Stomach (tissue), 4 donors: ENCODE results near the gene ARPIN.

Experiments
- CTCF ChIP-seq, 7 experiments: fragments of 450-650 bp in 4 of 7; fragments of 200-600 bp in 3 of 7; sonication (generic) in 3 of 7; IDR thresholded peaks; one replicate each; pipeline ENCODE4 v1.5.1; 2016 to 2019; ENCODE audit warnings: antibody characterized with exemption in 7 of 7, control low read depth in 2 of 7, mild to moderate bottlenecking in 1 of 7
- EP300 ChIP-seq: sonication (generic); formaldehyde crosslinking; IDR thresholded peaks from one replicate; pipeline ENCODE4 v1.6.1; 2017; ENCODE audit warnings: antibody characterized with exemption
- POLR2AphosphoS5 ChIP-seq, 3 donors: sonication (generic); formaldehyde crosslinking; IDR thresholded peaks; one replicate each; pipeline ENCODE4 v1.6.1; 2016; ENCODE audit warnings: antibody characterized with exemption in 3 of 3

DNA sequence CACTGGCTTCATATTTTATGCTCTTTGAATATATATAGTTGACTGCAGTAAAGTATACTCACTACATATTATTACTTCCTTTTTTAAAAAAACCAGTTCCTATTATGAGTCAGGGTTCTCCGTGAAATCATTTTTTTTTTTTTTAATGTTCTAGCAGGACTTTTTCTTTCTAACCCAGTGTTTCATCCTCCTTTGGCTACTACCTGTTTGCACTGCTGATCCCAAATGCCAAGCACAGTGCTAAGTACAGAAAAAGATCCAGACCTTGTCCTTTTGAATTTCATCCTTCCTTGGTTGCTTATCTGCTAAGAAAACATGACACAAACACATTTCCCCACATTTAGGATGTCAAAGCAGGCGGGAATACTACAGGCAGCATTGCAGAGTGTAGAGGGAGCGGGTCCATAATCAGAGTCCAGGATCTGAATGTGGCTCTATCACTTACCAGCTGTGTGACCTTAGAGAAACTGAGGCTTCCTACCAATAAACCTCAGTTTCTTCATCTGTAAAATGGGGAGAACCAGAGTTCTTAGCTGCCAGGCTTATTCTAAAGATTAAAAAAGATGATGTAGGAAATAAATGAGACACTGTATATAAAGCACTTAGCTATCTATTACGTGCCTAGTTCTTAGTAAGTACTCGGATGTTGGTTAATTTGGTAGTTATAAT is 60.9 kb downstream of the ARPIN start:
- TF ChIP-seq CTCF (IDR thresholded peaks at IDR 0.05) (no peak), EP300 (no peak), POLR2AphosphoS5 (IDR thresholded peaks at IDR 0.05) (no peak)
